OCI-LY7 (cell line): ENCODE results near the gene GALNTL6. TPM values are rescaled to one million over a fixed set of nuclear protein-coding genes. Genes with fewer than 3 reads are reported as not detected.

Experiments
- BruUV-seq: library from RNA; stranded (reverse); fragments of 400-500 nt; replicated peaks from 2 replicates; lab custom pipeline; 2021; lab: Mats Ljungman, UMichigan
- CTCF ChIA-PET: fragments of 300-600 bp; sonication (Branson Sonifier 250); formaldehyde crosslinking; loops from one replicate; lab custom pipeline; 2022; ENCODE audit warnings: antibody characterized with exemption; ENCODE audit not compliant: unreplicated experiment; lab: Charles Lee
- POLR2A ChIA-PET: fragments of 300-600 bp; sonication (Branson Sonifier 250); formaldehyde crosslinking; loops from one replicate; lab custom pipeline; 2022; ENCODE audit warnings: antibody characterized with exemption; lab: Charles Lee
- DNase-seq: peaks from one replicate; pipeline ENCODE4 v3.0.0-alpha.2; 2015; ENCODE audit warnings: low spot score
- H2AFZ ChIP-seq: fragments of 200-600 bp; sonication (generic), shearing (Covaris generic); 2 replicates; pipeline ENCODE4 v1.6.1; 2014; ENCODE audit warnings: mild to moderate bottlenecking, antibody characterized with exemption, low read length, moderate library complexity
- H3K27ac ChIP-seq: fragments of 200-600 bp; sonication (generic); 2 replicates; pipeline ENCODE4 v1.5.1; 2014; ENCODE audit warnings: mixed run types, low read depth, mild to moderate bottlenecking, moderate library complexity, low read length, inconsistent platforms; ENCODE audit not compliant: poor library complexity, severe bottlenecking
- H3K36me3 ChIP-seq: fragments of 200-600 bp; sonication (generic); 2 replicates; pipeline ENCODE4 v1.6.1; 2014; ENCODE audit warnings: mild to moderate bottlenecking, antibody characterized with exemption, low read length, moderate library complexity, mixed read lengths; ENCODE audit not compliant: insufficient read depth
- H3K4me1 ChIP-seq: fragments of 200-600 bp; sonication (generic); 2 replicates; pipeline ENCODE4 v1.5.1; 2014; ENCODE audit warnings: mild to moderate bottlenecking, low read length; ENCODE audit not compliant: insufficient read depth, poor library complexity, severe bottlenecking
- H3K4me2 ChIP-seq: fragments of 200-600 bp; sonication (generic); 2 replicates; pipeline ENCODE4 v1.6.1; 2014; ENCODE audit warnings: mild to moderate bottlenecking, low read length
- H3K4me3 ChIP-seq: fragments of 200-600 bp; sonication (generic); 2 replicates; pipeline ENCODE4 v1.5.1; 2014; ENCODE audit warnings: mild to moderate bottlenecking, low read depth, low read length; ENCODE audit not compliant: poor library complexity, severe bottlenecking
- H3K79me2 ChIP-seq: fragments of 200-600 bp; sonication (generic); 2 replicates; pipeline ENCODE4 v1.6.1; 2016; ENCODE audit warnings: low read depth, mild to moderate bottlenecking, low read length, moderate library complexity, mixed read lengths; ENCODE audit not compliant: insufficient read depth
- H3K9me2 ChIP-seq: fragments of 200-600 bp; sonication (generic); 2 replicates; pipeline ENCODE4 v1.6.1; 2016; ENCODE audit warnings: mild to moderate bottlenecking, low read length, mixed read lengths; ENCODE audit not compliant: insufficient read depth
- H3K9me3 ChIP-seq: fragments of 200-600 bp; sonication (generic); 2 replicates; pipeline ENCODE4 v1.6.1; 2014; ENCODE audit warnings: mild to moderate bottlenecking, mixed run types, low read length, mixed read lengths
- H4K20me1 ChIP-seq: fragments of 200-600 bp; sonication (generic); 2 replicates; pipeline ENCODE4 v1.6.1; 2014; ENCODE audit warnings: mild to moderate bottlenecking, antibody characterized with exemption, low read length, moderate library complexity, mixed read lengths; ENCODE audit not compliant: insufficient read depth
- CTCF ChIP-seq: fragments of 200-600 bp; sonication (generic); conservative IDR thresholded peaks from 2 replicates; pipeline ENCODE4 v1.5.1; 2014; ENCODE audit warnings: mild to moderate bottlenecking, antibody characterized with exemption, low read length, moderate library complexity, mixed read lengths
- EZH2phosphoT487 ChIP-seq: fragments of 200-600 bp; sonication (generic); IDR thresholded peaks from 2 replicates; pipeline ENCODE4 v1.6.1; 2018; ENCODE audit warnings: low read depth, borderline replicate concordance, mild to moderate bottlenecking, mixed run types, antibody characterized with exemption, low read length, moderate library complexity, mixed read lengths
- intact Hi-C: fragments of 100-400 bp; cut with micrococcal nuclease; formaldehyde crosslinking; loops from one replicate; pipeline ENCODE4 v1.10.0; 2022; ENCODE audit not compliant: unreplicated experiment
- total RNA-seq, 2 experiments: library from RNA; depleted of rRNA in 1 of 2; stranded (reverse); fragments of >200 nt in 1 of 2; shearing (Covaris generic) in 1 of 2; gene quantifications; 2 replicates each; pipeline ENCODE4 v1.2.3, GENCODE V29; 2014 to 2022

Gene GALNTL6
- total RNA-seq, 2 experiments from 2014 or later: not detected

- no peak overlapping the region for H3K4me3 ChIP-seq
- H2AFZ ChIP-seq: no peak overlapping the region
- intact Hi-C loops: no loop called here
- no peaks in the 10 kb centered on the region for H3K79me2 ChIP-seq
- H3K27ac ChIP-seq: no peak overlapping the region
- H3K36me3 ChIP-seq: no peaks in the 10 kb centered on the region
- POLR2A ChIA-PET: no interaction called here
- H3K4me1 ChIP-seq: no peaks in the 10 kb centered on the region
- CTCF ChIA-PET: no interaction called here
- no peaks in the 10 kb centered on the region for H3K9me2 ChIP-seq
- no peaks in the 10 kb centered on the region for H3K9me3 ChIP-seq
- H4K20me1 ChIP-seq: no peaks in the 10 kb centered on the region
- no peak for DNase-seq
- TF ChIP-seq EZH2phosphoT487 (no peak), CTCF (no peak)
- H3K4me2 ChIP-seq: no peak overlapping the region
- BruUV-seq: no TSS peak
These were observed 275.4 kb downstream of the GALNTL6 start for GRCh38 chr4:172088556-172088955.

- H3K79me2 ChIP-seq: no peaks in the 10 kb centered on the region
- no peaks in the 10 kb centered on the region for H3K4me1 ChIP-seq
- intact Hi-C loops: no loop called here
- no peak overlapping the region for H3K27ac ChIP-seq
- POLR2A ChIA-PET: interaction anchor here (0.6 kb wide), 1 partner anchor 474 kb away, joined by 3 read pairs; no protein-coding TSS in a partner anchor
- H3K9me3 ChIP-seq: no peaks in the 10 kb centered on the region
- H3K4me3 ChIP-seq: no peak overlapping the region
- H3K36me3 ChIP-seq: no peaks in the 10 kb centered on the region
- H4K20me1 ChIP-seq: no peaks in the 10 kb centered on the region
- TF ChIP-seq CTCF: no peak
- no peak for TF ChIP-seq EZH2phosphoT487
- DNase-seq: no peak
- no peak overlapping the region for H2AFZ ChIP-seq
- H3K9me2 ChIP-seq: no peaks in the 10 kb centered on the region
- no TSS peak for BruUV-seq
- CTCF ChIA-PET: no interaction called here
- no peak overlapping the region for H3K4me2 ChIP-seq
These were observed 282.0 kb downstream of the GALNTL6 start for GRCh38 chr4:172095161-172095560.

GRCh38 chr4:172096786-172097185 is 283.6 kb downstream of the GALNTL6 start:
- Histone ChIP-seq H3K4me3 (no peak overlapping the region), H3K9me3 (no peaks in the 10 kb centered on the region), H2AFZ (no peak overlapping the region), H3K27ac (no peak overlapping the region), H3K4me1 (no peaks in the 10 kb centered on the region), H4K20me1 (no peaks in the 10 kb centered on the region), H3K9me2 (no peaks in the 10 kb centered on the region), H3K79me2 (no peaks in the 10 kb centered on the region), H3K4me2 (no peak overlapping the region), H3K36me3 (no peaks in the 10 kb centered on the region)
- no TSS peak for BruUV-seq
- ChIA-PET CTCF (no interaction called here), POLR2A (interaction anchor here (0.5 to 1.1 kb wide), 2 partner anchors 9 to 11 kb away, joined by 3 read pairs; no protein-coding TSS in a partner anchor)
- intact Hi-C loops: no loop called here
- no peak for DNase-seq
- TF ChIP-seq EZH2phosphoT487 (no peak), CTCF (no peak)
